Measurements from ENCODE around the gene SFRP2.

The SFRP2 gene

GRCh38 chr4:153759407-153760316, 29.2 kb downstream of the SFRP2 start, which contains the start of gene RNF175:
RNF175 (minus strand) TSS chr4:153760024; CDS start chr4:153759862, 162 bp downstream.
- Histone ChIP-seq H3K36me3 (ENCODE audit: control insufficient read depth, insufficient read depth, low read length) (no peaks in the 10 kb centered on the region), H3K4me1 (ENCODE audit: control insufficient read depth, insufficient read depth, low read length) (peaks cover 11% of the 10 kb centered on the region), H3K4me3 (ENCODE audit: low read length) (no peak within 1 kb of the TSS), H3K9ac (ENCODE audit: low read length) (no peak within 1 kb of the TSS), H3K9me3 (ENCODE audit: control insufficient read depth, low read length) (no peaks in the 10 kb centered on the region), H3K27me3 (ENCODE audit: control insufficient read depth, insufficient read depth, low read length) (peaks cover 33% of the 10 kb centered on the region)

- peaks cover 33% of the 10 kb centered on the region for H3K27me3 ChIP-seq (ENCODE audit: control insufficient read depth, insufficient read depth, low read length)
- no peaks in the 10 kb centered on the region for H3K36me3 ChIP-seq (ENCODE audit: control insufficient read depth, insufficient read depth, low read length)
- H3K9ac ChIP-seq (ENCODE audit: low read length), result no peak overlapping the region
- H3K4me1 ChIP-seq (ENCODE audit: control insufficient read depth, insufficient read depth, low read length), result peaks cover 11% of the 10 kb centered on the region
- H3K9me3 ChIP-seq (ENCODE audit: control insufficient read depth, low read length), result no peaks in the 10 kb centered on the region
- no peak overlapping the region for H3K4me3 ChIP-seq (ENCODE audit: low read length)
These were observed 30.0 kb downstream of the SFRP2 start for GRCh38 chr4:153758688-153759406.

- Histone ChIP-seq H3K9me3 (ENCODE audit: control insufficient read depth, low read length) (no peaks in the 10 kb centered on the region), H3K36me3 (ENCODE audit: control insufficient read depth, insufficient read depth, low read length) (no peaks in the 10 kb centered on the region), H3K9ac (ENCODE audit: low read length) (no peak overlapping the region), H3K4me3 (ENCODE audit: low read length) (no peak overlapping the region), H3K4me1 (ENCODE audit: control insufficient read depth, insufficient read depth, low read length) (peaks cover 11% of the 10 kb centered on the region), H3K27me3 (ENCODE audit: control insufficient read depth, insufficient read depth, low read length) (peaks cover 33% of the 10 kb centered on the region)
These were observed 30.7 kb downstream of the SFRP2 start for GRCh38 chr4:153758136-153758535.

GRCh38 chr4:153757407-153757806, 31.5 kb downstream of the SFRP2 start:
- peaks cover 33% of the 10 kb centered on the region for H3K27me3 ChIP-seq (ENCODE audit: control insufficient read depth, insufficient read depth, low read length)
- H3K9ac ChIP-seq (ENCODE audit: low read length), result no peak overlapping the region
- no peak overlapping the region for H3K4me3 ChIP-seq (ENCODE audit: low read length)
- H3K9me3 ChIP-seq (ENCODE audit: control insufficient read depth, low read length), result no peaks in the 10 kb centered on the region
- no peaks in the 10 kb centered on the region for H3K36me3 ChIP-seq (ENCODE audit: control insufficient read depth, insufficient read depth, low read length)
- H3K4me1 ChIP-seq (ENCODE audit: control insufficient read depth, insufficient read depth, low read length), result peaks cover 11% of the 10 kb centered on the region

GRCh38 chr4:153755186-153755585, 33.7 kb downstream of the SFRP2 start:
- Histone ChIP-seq H3K36me3 (ENCODE audit: control insufficient read depth, insufficient read depth, low read length) (no peaks in the 10 kb centered on the region), H3K27me3 (ENCODE audit: control insufficient read depth, insufficient read depth, low read length) (peaks cover 29% of the 10 kb centered on the region), H3K9me3 (ENCODE audit: control insufficient read depth, low read length) (no peaks in the 10 kb centered on the region), H3K9ac (ENCODE audit: low read length) (no peak overlapping the region), H3K4me1 (ENCODE audit: control insufficient read depth, insufficient read depth, low read length) (peaks cover 11% of the 10 kb centered on the region), H3K4me3 (ENCODE audit: low read length) (no peak overlapping the region)

GRCh38 chr4:153750197-153750817, 38.6 kb downstream of the SFRP2 start:
- no peaks in the 10 kb centered on the region for H3K9me3 ChIP-seq (ENCODE audit: control insufficient read depth, low read length)

GRCh38 chr4:153748378-153748777, 40.5 kb downstream of the SFRP2 start:
- Histone ChIP-seq H3K27me3 (ENCODE audit: control insufficient read depth, insufficient read depth, low read length) (peaks cover 8% of the 10 kb centered on the region), H3K9ac (ENCODE audit: low read length) (no peak overlapping the region), H3K36me3 (ENCODE audit: control insufficient read depth, insufficient read depth, low read length) (no peaks in the 10 kb centered on the region), H3K4me1 (ENCODE audit: control insufficient read depth, insufficient read depth, low read length) (no peaks in the 10 kb centered on the region), H3K4me3 (ENCODE audit: low read length) (no peak overlapping the region), H3K9me3 (ENCODE audit: control insufficient read depth, low read length) (no peaks in the 10 kb centered on the region)

More at GRCh38 chr4:153750197-153750817, 38.6 kb downstream of the SFRP2 start:
- H3K4me1 ChIP-seq (ENCODE audit: control insufficient read depth, insufficient read depth, low read length), result no peaks in the 10 kb centered on the region
- H3K9ac ChIP-seq (ENCODE audit: low read length), result no peak overlapping the region
- peaks cover 8% of the 10 kb centered on the region for H3K27me3 ChIP-seq (ENCODE audit: control insufficient read depth, insufficient read depth, low read length)
- H3K36me3 ChIP-seq (ENCODE audit: control insufficient read depth, insufficient read depth, low read length), result no peaks in the 10 kb centered on the region
- H3K4me3 ChIP-seq (ENCODE audit: low read length), result no peak overlapping the region

GRCh38 chr4:153747406-153747955, 41.4 kb downstream of the SFRP2 start:
- Histone ChIP-seq H3K9ac (ENCODE audit: low read length) (no peak overlapping the region), H3K27me3 (ENCODE audit: control insufficient read depth, insufficient read depth, low read length) (peaks cover 8% of the 10 kb centered on the region), H3K4me3 (ENCODE audit: low read length) (no peak overlapping the region), H3K4me1 (ENCODE audit: control insufficient read depth, insufficient read depth, low read length) (no peaks in the 10 kb centered on the region), H3K36me3 (ENCODE audit: control insufficient read depth, insufficient read depth, low read length) (no peaks in the 10 kb centered on the region), H3K9me3 (ENCODE audit: control insufficient read depth, low read length) (no peaks in the 10 kb centered on the region)

GRCh38 chr4:153745651-153746050, 43.2 kb downstream of the SFRP2 start:
- no peaks in the 10 kb centered on the region for H3K36me3 ChIP-seq (ENCODE audit: control insufficient read depth, insufficient read depth, low read length)
- no peaks in the 10 kb centered on the region for H3K4me1 ChIP-seq (ENCODE audit: control insufficient read depth, insufficient read depth, low read length)
- H3K9ac ChIP-seq (ENCODE audit: low read length), result no peak overlapping the region
- no peak overlapping the region for H3K4me3 ChIP-seq (ENCODE audit: low read length)
- H3K9me3 ChIP-seq (ENCODE audit: control insufficient read depth, low read length), result no peaks in the 10 kb centered on the region
- H3K27me3 ChIP-seq (ENCODE audit: control insufficient read depth, insufficient read depth, low read length), result no peaks in the 10 kb centered on the region

GRCh38 chr4:153741541-153741940, 47.3 kb downstream of the SFRP2 start:
- Histone ChIP-seq H3K9me3 (ENCODE audit: control insufficient read depth, low read length) (no peaks in the 10 kb centered on the region), H3K36me3 (ENCODE audit: control insufficient read depth, insufficient read depth, low read length) (no peaks in the 10 kb centered on the region), H3K9ac (ENCODE audit: low read length) (no peak overlapping the region), H3K4me1 (ENCODE audit: control insufficient read depth, insufficient read depth, low read length) (no peaks in the 10 kb centered on the region), H3K4me3 (ENCODE audit: low read length) (no peak overlapping the region), H3K27me3 (ENCODE audit: control insufficient read depth, insufficient read depth, low read length) (no peaks in the 10 kb centered on the region)

GRCh38 chr4:153735906-153736461, 52.9 kb downstream of the SFRP2 start:
- Histone ChIP-seq H3K36me3 (ENCODE audit: control insufficient read depth, insufficient read depth, low read length) (no peaks in the 10 kb centered on the region), H3K27me3 (ENCODE audit: control insufficient read depth, insufficient read depth, low read length) (no peaks in the 10 kb centered on the region), H3K4me1 (ENCODE audit: control insufficient read depth, insufficient read depth, low read length) (no peaks in the 10 kb centered on the region), H3K9ac (ENCODE audit: low read length) (no peak overlapping the region), H3K9me3 (ENCODE audit: control insufficient read depth, low read length) (no peaks in the 10 kb centered on the region), H3K4me3 (ENCODE audit: low read length) (no peak overlapping the region)

Data from mucosa of stomach (tissue), 1 donor.